ENCODE measurements around the gene IRGC.

GRCh38 chr19:43715776-43716175 is at the start of gene IRGC:
- no peak for TF ChIP-seq MAX (IDR thresholded peaks at IDR 0.05)
- no peak for TF ChIP-seq REST (IDR thresholded peaks at IDR 0.05; ENCODE audit: low read depth)
- no peak for TF ChIP-seq ZBTB7A (IDR thresholded peaks at IDR 0.05; ENCODE audit: low read depth)
- no peak for TF ChIP-seq CEBPB (IDR thresholded peaks at IDR 0.05)
- TF ChIP-seq TEAD4 (IDR thresholded peaks at IDR 0.05): no peak
- no peak for TF ChIP-seq EGR1 (IDR thresholded peaks at IDR 0.05)
- TF ChIP-seq TAF1 (IDR thresholded peaks at IDR 0.05; ENCODE audit: low read depth): no peak
- no peak for TF ChIP-seq USF1 (IDR thresholded peaks at IDR 0.05)
- TF ChIP-seq FOXM1 (IDR thresholded peaks at IDR 0.05; ENCODE audit: borderline replicate concordance, low read depth): no peak
